HepG2 (cell line): Measurements from ENCODE around the gene RFC1. TPM values are rescaled to one million over a fixed set of nuclear protein-coding genes. Genes with fewer than 3 reads are reported as not detected.

ENCODE experiments used
- AKAP8 ChIP-seq: sonication (generic); formaldehyde crosslinking; IDR thresholded peaks from 2 replicates; pipeline ENCODE4 v1.5.1; 2020; ENCODE audit warnings: mild to moderate bottlenecking, missing genetic modification reagents
- CEBPB ChIP-seq: IDR thresholded peaks from 2 replicates; pipeline ENCODE4 v1.6.1; 2011; ENCODE audit warnings: low read depth, low read length, improper control_type of control experiment, borderline replicate concordance
- CENPT ChIP-seq: sonication (generic); formaldehyde crosslinking; IDR thresholded peaks from 2 replicates; pipeline ENCODE4 v1.8.0; 2022; ENCODE audit warnings: low read depth, mild to moderate bottlenecking, moderate library complexity, missing genetic modification reagents
- DDIT3 ChIP-seq: sonication (generic); formaldehyde crosslinking; IDR thresholded peaks from 2 replicates; pipeline ENCODE4 v1.4.0; 2020; ENCODE audit warnings: mild to moderate bottlenecking, missing genetic modification reagents
- FOXP1 ChIP-seq, 2 experiments: fragments of 450-650 bp in 1 of 2; IDR thresholded peaks; 2 replicates each; pipeline ENCODE4 v1.6.1; 2017 to 2018; ENCODE audit warnings: antibody characterized with exemption in 1 of 2
- HNF4A ChIP-seq: sonication (generic); formaldehyde crosslinking; IDR thresholded peaks from 2 replicates; pipeline ENCODE4 v1.4.0; 2020; ENCODE audit warnings: missing genetic modification reagents
- HOXA7 ChIP-seq: sonication (generic); formaldehyde crosslinking; IDR thresholded peaks from 2 replicates; pipeline ENCODE4 v1.8.1; 2022; ENCODE audit warnings: mild to moderate bottlenecking, missing genetic modification reagents, moderate library complexity
- NFKBIZ ChIP-seq: IDR thresholded peaks from 2 replicates; pipeline ENCODE4 v1.6.1; 2018; ENCODE audit warnings: missing genetic modification reagents, missing compliant biosample characterization
- PCBP1 ChIP-seq: fragments of 200-400 bp; formaldehyde crosslinking; IDR thresholded peaks from 2 replicates; pipeline ENCODE4 v1.6.1; 2017; ENCODE audit warnings: mild to moderate bottlenecking, low read depth, low read length, borderline replicate concordance
- RERE ChIP-seq: IDR thresholded peaks from 2 replicates; pipeline ENCODE4 v1.6.1; 2016; ENCODE audit warnings: low read depth, missing genetic modification reagents, missing compliant biosample characterization
- WIZ ChIP-seq: sonication (generic); formaldehyde crosslinking; IDR thresholded peaks from 2 replicates; pipeline ENCODE4 v1.5.1; 2020; ENCODE audit warnings: mild to moderate bottlenecking, missing genetic modification reagents
- ZC3H4 ChIP-seq: sonication (generic); formaldehyde crosslinking; IDR thresholded peaks from 2 replicates; pipeline ENCODE4 v1.4.0; 2020; ENCODE audit warnings: missing genetic modification reagents, borderline replicate concordance
- ZFP41 ChIP-seq: sonication (generic); formaldehyde crosslinking; IDR thresholded peaks from 2 replicates; pipeline ENCODE4 v1.4.0; 2020; ENCODE audit warnings: mild to moderate bottlenecking, missing genetic modification reagents, borderline replicate concordance
- ZNF230 ChIP-seq: sonication (generic); formaldehyde crosslinking; IDR thresholded peaks from 2 replicates; pipeline ENCODE4 v1.4.0; 2020; ENCODE audit warnings: mild to moderate bottlenecking, missing genetic modification reagents
- ZNF253 ChIP-seq: sonication (generic); formaldehyde crosslinking; IDR thresholded peaks from 2 replicates; pipeline ENCODE4 v1.8.0; 2022; ENCODE audit warnings: mild to moderate bottlenecking, missing genetic modification reagents, borderline replicate concordance
- ZNF44 ChIP-seq: sonication (generic); formaldehyde crosslinking; IDR thresholded peaks from 2 replicates; pipeline ENCODE4 v1.5.1; 2020; ENCODE audit warnings: mild to moderate bottlenecking, missing genetic modification reagents
- ZNF451 ChIP-seq: sonication (generic); formaldehyde crosslinking; IDR thresholded peaks from 2 replicates; pipeline ENCODE4 v1.5.0; 2020; ENCODE audit warnings: mild to moderate bottlenecking, missing genetic modification reagents
- ZNF484 ChIP-seq: sonication (generic); formaldehyde crosslinking; IDR thresholded peaks from 2 replicates; pipeline ENCODE4 v1.5.1; 2020; ENCODE audit warnings: mild to moderate bottlenecking, low read depth, missing genetic modification reagents, borderline replicate concordance
- ZNF644 ChIP-seq: IDR thresholded peaks from 2 replicates; pipeline ENCODE4 v1.6.1; 2016; ENCODE audit warnings: low read depth
- ZNF839 ChIP-seq: sonication (generic); formaldehyde crosslinking; IDR thresholded peaks from 2 replicates; pipeline ENCODE4 v1.4.0; 2020; ENCODE audit warnings: missing genetic modification reagents, mild to moderate bottlenecking, borderline replicate concordance
- ZSCAN12 ChIP-seq: sonication (generic); formaldehyde crosslinking; IDR thresholded peaks from 2 replicates; pipeline ENCODE4 v1.9.0; 2021; ENCODE audit warnings: mild to moderate bottlenecking, missing genetic modification reagents
- polyA plus RNA-seq, 8 experiments: library from polyadenylated mRNA; depleted of rRNA in 3 of 8; stranded (reverse) in 7 of 8; unstranded in 1 of 8; fragments of >200 nt; fragmentation: Illumina TruSeq in 4 of 8; extraction: Trizol in 4 of 8; gene quantifications; 2 replicates each; pipeline versions ENCODE4 v1.2.1 to v1.2.3, GENCODE V29; 2011 to 2016; ENCODE audit warnings: low read depth in 4 of 8, missing spikeins in 1 of 8, mixed read lengths in 1 of 8; ENCODE audit not compliant: insufficient read depth in 1 of 8
- total RNA-seq, 5 experiments: library from RNA; depleted of rRNA; stranded (reverse); fragments of >200 nt; fragmentation: Illumina TruSeq; extraction: Trizol; gene quantifications; 2 replicates each; pipeline ENCODE4 v1.2.3, GENCODE V29; 2016; ENCODE audit warnings: low read depth in 1 of 5
- TF ChIP-seq, protein P1 (sequence below): sonication (generic); formaldehyde crosslinking; IDR thresholded peaks from 2 replicates; pipeline ENCODE4 v1.4.0; 2020; ENCODE audit warnings: mild to moderate bottlenecking, missing genetic modification reagents

Gene RFC1
- total and polyA plus RNA-seq, 2 of the 13 experiments (the other 11 are each of a cell fraction or from before 2014, with no cell fraction given), result 15.9 to 78.8 TPM

GRCh38 chr4:39274503-39274902 is 91.7 kb downstream of the RFC1 start (continued):
- TF ChIP-seq DDIT3 (CRISPR knock-in tag) (no peak), HNF4A (CRISPR knock-in tag) (peak; percentile 89), AKAP8 (CRISPR knock-in tag) (no peak), ZSCAN12 (CRISPR knock-in tag) (no peak), ZC3H4 (CRISPR knock-in tag) (no peak), PCBP1 (no peak), ZNF253 (CRISPR knock-in tag) (no peak), ZNF644 (no peak), ZNF451 (no peak), HOXA7 (no peak), WIZ (CRISPR knock-in tag) (no peak), CENPT (CRISPR knock-in tag) (no peak), ZNF839 (no peak), ZNF44 (no peak), ZFP41 (no peak), ZNF484 (CRISPR knock-in tag) (no peak), ZNF230 (CRISPR knock-in tag) (no peak), CEBPB (no peak), NFKBIZ (CRISPR knock-in tag) (no peak), RERE (CRISPR knock-in tag) (no peak), FOXP1 (IDR thresholded peaks at IDR 0.05) (no peak), FOXP1 (CRISPR knock-in tag; IDR thresholded peaks at IDR 0.05) (peak; percentile 16; the same call in 1 of the 2 replicates)
- TF ChIP-seq, protein P1, sequence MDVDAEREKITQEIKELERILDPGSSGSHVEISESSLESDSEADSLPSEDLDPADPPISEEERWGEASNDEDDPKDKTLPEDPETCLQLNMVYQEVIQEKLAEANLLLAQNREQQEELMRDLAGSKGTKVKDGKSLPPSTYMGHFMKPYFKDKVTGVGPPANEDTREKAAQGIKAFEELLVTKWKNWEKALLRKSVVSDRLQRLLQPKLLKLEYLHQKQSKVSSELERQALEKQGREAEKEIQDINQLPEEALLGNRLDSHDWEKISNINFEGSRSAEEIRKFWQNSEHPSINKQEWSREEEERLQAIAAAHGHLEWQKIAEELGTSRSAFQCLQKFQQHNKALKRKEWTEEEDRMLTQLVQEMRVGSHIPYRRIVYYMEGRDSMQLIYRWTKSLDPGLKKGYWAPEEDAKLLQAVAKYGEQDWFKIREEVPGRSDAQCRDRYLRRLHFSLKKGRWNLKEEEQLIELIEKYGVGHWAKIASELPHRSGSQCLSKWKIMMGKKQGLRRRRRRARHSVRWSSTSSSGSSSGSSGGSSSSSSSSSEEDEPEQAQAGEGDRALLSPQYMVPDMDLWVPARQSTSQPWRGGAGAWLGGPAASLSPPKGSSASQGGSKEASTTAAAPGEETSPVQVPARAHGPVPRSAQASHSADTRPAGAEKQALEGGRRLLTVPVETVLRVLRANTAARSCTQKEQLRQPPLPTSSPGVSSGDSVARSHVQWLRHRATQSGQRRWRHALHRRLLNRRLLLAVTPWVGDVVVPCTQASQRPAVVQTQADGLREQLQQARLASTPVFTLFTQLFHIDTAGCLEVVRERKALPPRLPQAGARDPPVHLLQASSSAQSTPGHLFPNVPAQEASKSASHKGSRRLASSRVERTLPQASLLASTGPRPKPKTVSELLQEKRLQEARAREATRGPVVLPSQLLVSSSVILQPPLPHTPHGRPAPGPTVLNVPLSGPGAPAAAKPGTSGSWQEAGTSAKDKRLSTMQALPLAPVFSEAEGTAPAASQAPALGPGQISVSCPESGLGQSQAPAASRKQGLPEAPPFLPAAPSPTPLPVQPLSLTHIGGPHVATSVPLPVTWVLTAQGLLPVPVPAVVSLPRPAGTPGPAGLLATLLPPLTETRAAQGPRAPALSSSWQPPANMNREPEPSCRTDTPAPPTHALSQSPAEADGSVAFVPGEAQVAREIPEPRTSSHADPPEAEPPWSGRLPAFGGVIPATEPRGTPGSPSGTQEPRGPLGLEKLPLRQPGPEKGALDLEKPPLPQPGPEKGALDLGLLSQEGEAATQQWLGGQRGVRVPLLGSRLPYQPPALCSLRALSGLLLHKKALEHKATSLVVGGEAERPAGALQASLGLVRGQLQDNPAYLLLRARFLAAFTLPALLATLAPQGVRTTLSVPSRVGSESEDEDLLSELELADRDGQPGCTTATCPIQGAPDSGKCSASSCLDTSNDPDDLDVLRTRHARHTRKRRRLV, result no peak
